HG03060 (cell line): ENCODE results near the gene DRP2.
"Not testable (repeated sequence)": the region's sequence is repeated elsewhere in the genome, so short reads cannot be mapped to it uniquely, and the experiment has no call there.

Experiments used
- ATAC-seq: cut with Tn5 transposase; IDR thresholded peaks from one replicate; pipeline ENCODE4 v1.9.1; 2021; ENCODE audit warnings: low read depth, moderate number of reproducible peaks; ENCODE audit not compliant: unreplicated experiment

Gene DRP2

DNA sequence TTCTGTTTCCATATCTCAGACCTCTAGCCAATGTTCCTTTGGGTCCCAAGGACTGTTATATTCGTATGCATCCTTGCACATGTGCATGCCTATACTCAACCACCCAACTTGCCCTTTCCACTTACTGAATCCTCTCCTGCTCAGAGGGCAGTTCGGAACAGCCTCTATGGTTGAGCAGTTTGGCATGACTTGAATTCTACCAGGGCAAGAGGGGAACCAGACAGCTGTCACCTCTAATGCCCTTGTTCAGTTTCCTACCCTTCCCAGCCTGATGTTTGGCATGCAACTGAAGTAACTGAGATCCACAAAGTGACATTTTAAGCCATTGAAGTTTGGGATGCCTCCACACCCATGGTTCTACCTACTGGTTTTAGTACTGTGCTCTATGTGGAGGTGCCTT is 17.5 kb downstream of the DRP2 start:
- ATAC-seq = no peak

DNA sequence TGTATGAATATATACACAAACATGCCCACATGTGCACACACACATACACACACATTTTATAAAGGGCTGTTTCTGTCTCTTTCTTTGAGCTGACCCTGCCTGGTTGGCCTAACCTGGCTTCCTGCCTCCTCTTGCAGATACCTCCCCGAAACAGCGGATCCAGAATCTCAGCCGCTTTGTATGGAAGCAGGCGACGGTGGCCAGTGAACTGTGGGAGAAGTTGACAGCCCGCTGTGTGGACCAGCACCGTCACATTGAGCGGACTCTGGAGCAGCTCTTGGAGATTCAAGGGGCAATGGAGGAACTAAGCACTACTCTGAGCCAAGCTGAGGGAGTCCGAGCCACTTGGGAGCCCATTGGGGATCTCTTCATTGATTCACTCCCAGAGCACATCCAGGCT is 21.9 kb downstream of the DRP2 start:
- no peak for ATAC-seq

- ATAC-seq = no peak
These were observed 33.0 kb downstream of the DRP2 start for GRCh38 chrX:101252634-101253033.

DNA sequence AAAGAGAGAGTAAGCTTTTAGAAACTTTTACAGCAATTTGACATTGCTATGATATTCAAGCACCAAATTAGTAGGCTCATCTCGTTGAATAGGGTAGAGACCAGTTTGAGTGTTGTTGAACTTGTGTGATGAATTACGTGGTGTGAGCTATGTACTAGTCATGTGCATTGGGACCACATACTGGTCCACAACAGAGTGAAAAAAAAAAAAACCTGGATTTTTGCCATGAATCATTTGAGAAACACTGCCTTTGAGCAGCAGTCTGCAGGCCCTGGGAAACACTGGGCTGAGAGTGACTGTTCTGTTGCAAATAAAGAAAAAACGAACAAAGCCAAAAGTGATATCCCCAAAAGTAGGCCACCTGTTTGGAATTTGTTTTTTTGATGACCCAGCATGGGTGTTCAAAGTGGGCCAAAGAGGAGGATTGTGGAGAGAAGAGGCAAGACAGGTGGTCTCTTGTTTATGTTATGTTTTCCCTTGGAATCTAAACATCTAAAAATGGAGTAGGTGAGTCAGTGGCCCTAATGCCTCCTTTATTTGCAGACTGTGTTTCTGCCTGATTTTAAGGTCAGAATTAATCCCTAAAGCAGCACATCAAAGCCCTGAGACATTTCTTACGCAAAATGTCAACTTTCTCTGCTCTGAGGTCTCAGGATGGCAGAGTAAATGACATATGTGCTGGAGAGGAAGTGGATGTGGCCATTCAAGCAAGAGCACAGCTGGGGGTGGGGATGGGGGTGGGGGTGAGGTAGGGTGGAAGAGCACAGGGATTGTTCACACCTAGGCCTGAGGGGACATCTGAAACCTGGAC is 38.1 kb downstream of the DRP2 start:
- ATAC-seq = no peak

DNA sequence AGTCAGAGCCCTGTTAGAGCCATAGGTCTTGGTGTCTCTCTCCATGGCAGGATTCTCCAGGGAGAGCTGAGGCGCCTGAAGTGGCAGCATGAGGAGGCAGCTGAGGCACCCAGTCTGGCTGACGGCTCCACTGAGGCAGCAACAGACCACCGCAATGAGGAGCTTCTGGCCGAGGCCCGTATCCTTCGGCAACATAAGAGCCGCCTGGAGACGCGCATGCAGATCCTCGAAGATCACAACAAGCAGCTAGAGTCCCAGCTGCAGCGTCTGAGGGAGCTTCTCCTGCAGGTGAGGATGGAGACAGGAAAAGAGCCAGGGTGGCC is 38.6 kb downstream of the DRP2 start:
- no peak for ATAC-seq

GRCh38 chrX:101260435-101260834 is 40.8 kb downstream of the DRP2 start:
- ATAC-seq = no peak

DNA sequence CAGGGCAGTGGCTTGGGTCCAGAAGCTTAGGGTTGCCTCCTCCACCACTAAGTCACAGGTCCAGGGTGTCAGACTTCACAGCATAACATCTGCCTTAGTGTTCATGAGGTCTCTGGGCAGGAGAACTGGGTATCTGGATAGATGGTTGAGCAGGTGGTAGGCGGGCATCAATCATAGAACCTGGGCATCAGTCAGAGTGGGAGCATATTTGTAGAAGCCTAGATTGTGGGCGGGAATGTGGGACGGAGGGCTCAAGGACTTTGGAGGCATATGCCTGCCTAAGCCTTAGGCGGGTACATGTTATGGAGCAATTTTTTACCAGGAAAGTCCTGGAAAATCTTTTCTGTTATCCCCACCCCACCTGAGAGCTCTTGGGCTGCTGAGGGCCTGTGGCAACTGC is 43.0 kb downstream of the DRP2 start:
- ATAC-seq = no peak

GRCh38 chrX:101263766-101264165 is 44.2 kb downstream of the DRP2 start:
- no peak for ATAC-seq

GRCh38 chrX:101265869-101266428 is 46.4 kb downstream of the DRP2 start:
- no peak for ATAC-seq

DNA sequence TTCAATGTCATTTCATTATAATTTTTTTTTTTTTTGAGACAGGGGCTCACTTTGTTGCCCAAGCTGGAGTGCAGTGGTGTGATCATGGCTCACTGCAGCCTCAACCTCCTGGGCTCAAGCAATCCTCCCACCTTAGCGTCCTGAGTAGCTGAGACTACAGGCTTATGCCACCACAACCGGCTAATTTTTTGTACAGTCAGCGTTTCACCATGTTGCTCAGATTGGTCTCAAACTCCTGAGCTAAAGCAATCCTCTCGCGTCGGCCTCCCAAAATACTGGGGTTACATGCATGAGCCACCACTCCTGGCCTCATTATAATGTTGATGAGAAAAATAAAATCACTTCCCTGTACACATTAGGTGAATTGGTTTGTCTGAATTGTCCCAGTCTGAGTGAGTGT is 54.6 kb downstream of the DRP2 start:
- ATAC-seq = no peak

- no peak for ATAC-seq
These were observed 56.7 kb downstream of the DRP2 start for GRCh38 chrX:101276238-101276637.

- ATAC-seq = no peak
These were observed 67.8 kb downstream of the DRP2 start for GRCh38 chrX:101287402-101287801.

DNA sequence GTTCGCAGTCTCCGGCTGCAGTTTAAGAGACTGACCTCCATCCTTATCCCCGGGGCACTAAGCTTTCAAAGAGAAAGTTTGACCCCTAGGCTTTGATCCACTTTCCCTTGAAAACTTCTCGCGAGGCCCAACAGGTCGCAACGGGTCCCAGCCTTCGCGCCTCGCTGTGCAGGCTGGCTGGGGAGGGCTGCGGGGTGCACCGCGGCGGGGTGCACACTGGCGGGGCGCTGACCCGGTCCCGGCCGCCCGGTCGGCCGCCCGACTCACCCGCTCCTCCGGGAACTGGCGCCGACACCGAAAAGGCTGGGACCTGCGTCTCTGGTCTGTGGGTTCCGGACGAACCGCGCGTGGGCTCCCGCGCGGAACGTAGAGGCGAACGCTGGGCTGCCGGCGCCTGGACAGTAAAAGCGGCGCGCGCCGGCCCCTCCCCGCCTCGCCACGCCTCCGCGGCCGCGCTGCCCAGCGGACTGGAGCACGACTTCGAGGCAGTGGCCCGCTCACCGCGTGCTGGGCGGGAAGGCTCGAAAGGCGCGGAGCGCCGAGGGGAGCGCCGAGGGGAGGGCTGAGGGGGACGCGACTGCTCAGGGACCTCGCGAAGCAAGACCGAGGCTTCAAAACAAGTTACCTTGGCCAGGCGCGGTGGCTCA is 71.5 kb downstream of the DRP2 start, which contains the start of gene TAF7L:
Gene TAF7L, minus strand, starts transcription at position 378 of the 647 bp plus-strand sequence. CDS start 3,791 bp downstream, outside the sequence.
- no peak for ATAC-seq

- not testable (repeated sequence) for ATAC-seq
These were observed 76.0 kb downstream of the DRP2 start for GRCh38 chrX:101295603-101296002.

- ATAC-seq = no peak
These were observed 84.2 kb downstream of the DRP2 start for GRCh38 chrX:101303790-101304189.
